HG03103 (cell line): ENCODE results near the gene TUBB8B.
"Not testable (repeated sequence)": the region's sequence is repeated elsewhere in the genome, so short reads cannot be mapped to it uniquely, and the experiment has no call there.

ENCODE experiments used
- ATAC-seq: cut with Tn5 transposase; IDR thresholded peaks from one replicate; pipeline ENCODE4 v1.9.1; 2021; ENCODE audit warnings: low read depth; ENCODE audit not compliant: unreplicated experiment

Gene TUBB8B

DNA sequence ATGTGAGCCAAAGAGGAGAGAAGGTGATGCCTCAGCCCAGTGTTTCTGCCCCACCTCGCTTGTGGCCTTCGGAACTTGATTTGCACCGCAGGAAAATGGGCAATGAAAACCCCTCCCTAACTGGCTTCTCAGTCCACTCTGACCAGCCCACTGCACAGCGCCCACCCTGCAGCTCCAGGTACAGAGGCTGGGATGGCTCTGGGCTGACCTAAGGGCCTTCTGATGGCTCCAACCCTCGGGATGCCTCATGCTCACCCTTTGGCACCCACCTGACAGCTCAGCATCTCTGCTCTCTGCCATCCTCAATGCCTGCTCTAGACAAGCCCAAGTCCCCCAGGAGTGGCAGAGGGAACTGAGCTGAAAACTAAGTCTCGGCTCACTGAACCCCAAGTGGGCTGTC is 36.2 kb downstream of the TUBB8B start:
- ATAC-seq: not testable (repeated sequence)

DNA sequence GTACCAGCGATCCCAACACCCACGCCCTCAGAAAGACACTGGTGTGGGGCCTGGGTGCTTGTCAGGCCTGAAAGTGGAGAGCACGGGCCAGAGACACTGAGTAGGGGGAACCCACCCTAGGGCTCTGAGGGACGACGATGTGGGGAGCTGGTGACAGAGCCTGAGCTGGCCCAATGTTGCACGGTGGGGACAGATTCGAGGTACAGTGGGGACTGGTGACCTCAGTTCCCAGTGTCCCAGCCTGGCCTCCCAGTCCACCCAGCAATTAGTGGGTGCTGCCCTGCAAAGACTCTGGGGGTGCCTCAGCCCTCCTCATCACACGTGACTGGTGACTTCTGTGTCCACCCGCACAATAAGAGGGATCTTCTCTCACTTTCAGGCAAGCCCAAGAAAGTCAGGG is 36.6 kb downstream of the TUBB8B start:
- ATAC-seq: not testable (repeated sequence)

DNA sequence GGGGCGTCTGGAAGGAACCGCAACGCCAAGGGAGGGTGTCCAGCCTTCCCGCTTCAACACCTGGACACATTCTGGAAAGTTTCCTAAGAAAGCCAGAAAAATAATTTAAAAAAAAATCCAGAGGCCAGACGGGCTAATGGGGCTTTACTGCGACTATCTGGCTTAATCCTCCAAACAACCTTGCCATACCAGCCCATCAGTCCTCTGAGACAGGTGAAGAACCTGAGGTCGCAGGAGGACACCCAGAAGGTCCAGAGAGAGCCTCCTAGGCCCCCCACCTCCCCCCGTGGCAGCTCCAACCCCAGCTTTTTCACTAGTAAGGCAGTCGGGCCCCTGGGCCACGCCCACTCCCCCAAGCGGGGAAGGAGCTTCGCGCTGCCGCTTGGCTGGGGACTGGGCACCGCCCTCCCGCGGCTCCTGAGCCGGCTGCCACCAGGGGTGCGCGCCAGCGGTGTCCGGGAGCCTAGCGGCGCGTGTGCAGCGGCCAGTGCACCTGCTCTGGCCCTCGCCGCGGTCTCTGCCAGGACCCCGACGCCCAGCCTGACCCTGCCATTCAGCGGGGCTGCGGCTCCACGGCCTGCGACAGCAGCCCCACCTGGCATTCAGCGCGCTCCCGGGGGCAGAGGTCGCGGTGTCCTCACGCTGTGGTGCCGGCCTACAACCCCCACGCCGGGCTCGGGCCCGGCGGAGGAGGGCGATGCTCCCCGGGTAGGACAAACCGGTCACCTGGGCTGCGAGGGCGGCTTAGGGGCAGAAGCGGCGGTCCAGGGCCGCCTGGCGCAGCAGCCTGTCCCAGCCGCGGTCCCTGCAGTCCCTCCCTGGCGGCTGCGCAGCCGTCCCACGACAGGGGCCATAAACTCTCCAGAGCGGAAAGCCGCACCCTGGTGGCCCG is 37.8 kb downstream of the TUBB8B start:
- ATAC-seq: not testable (repeated sequence)

DNA sequence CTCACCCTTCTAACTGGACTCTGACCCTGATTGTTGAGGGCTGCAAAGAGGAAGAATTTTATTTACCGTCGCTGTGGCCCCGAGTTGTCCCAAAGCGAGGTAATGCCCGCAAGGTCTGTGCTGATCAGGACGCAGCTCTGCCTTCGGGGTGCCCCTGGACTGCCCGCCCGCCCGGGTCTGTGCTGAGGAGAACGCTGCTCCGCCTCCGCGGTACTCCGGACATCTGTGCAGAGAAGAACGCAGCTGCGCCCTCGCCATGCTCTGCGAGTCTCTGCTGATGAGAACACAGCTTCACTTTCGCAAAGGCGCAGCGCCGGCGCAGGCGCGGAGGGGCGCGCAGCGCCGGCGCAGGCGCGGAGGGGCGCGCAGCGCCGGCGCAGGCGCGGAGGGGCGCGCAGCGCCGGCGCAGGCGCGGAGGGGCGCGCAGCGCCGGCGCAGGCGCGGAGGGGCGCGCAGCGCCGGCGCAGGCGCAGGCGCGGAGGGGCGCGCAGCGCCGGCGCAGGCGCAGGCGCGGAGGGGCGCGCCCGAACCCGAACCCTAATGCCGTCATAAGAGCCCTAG is 38.7 kb downstream of the TUBB8B start:
- ATAC-seq: not testable (repeated sequence)

DNA sequence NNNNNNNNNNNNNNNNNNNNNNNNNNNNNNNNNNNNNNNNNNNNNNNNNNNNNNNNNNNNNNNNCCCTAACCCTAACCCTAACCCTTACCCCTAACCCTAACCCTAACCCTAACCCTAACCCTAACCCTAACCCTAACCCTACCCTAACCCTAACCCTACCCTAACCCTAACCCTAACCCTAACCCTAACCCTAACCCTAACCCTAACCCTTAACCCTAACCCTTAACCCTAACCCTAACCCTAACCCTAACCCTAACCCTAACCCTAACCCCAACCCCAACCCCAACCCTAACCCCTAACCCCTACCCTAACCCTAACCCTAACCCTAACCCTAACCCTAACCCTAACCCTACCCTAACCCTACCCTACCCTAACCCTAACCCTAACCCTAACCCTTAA is 39.5 kb downstream of the TUBB8B start:
- ATAC-seq: not testable (repeated sequence)
